Thyroid gland (tissue), 4 donors: ENCODE data around the gene HSH2D. TPM values are rescaled to one million over a fixed set of nuclear protein-coding genes. Genes with fewer than 3 reads are reported as not detected.

Experiments
- DNase-seq, 2 donors: peaks; one replicate each; pipeline ENCODE4 v3.0.0-alpha.2; 2019
- H3K27ac ChIP-seq, 3 donors: fragments of 200-600 bp; sonication (generic); 1 replicate in 2 of 3; 2 replicates in 1 of 3; pipeline ENCODE4 v1.5.1; 2016 to 2019; ENCODE audit warnings: mild to moderate bottlenecking in 1 of 3, moderate library complexity in 1 of 3
- H3K27me3 ChIP-seq: fragments of 200-600 bp; sonication (generic); one replicate; pipeline ENCODE4 v1.5.1; 2019
- H3K36me3 ChIP-seq, 2 donors: fragments of 200-600 bp; sonication (generic); one replicate each; pipeline ENCODE4 v1.5.1; 2016 to 2019
- H3K4me1 ChIP-seq, 2 donors: fragments of 200-600 bp; sonication (generic); one replicate each; pipeline ENCODE4 v1.5.1; 2017 to 2019
- H3K4me3 ChIP-seq, 3 donors: fragments of 200-600 bp; sonication (generic); replicated peaks in 1 of 3; 1 replicate in 2 of 3; 2 replicates in 1 of 3; pipeline ENCODE4 v1.5.1; 2016; ENCODE audit warnings: mild to moderate bottlenecking in 1 of 3
- H3K9me3 ChIP-seq: fragments of 200-600 bp; sonication (generic); one replicate; pipeline ENCODE4 v1.5.1; 2017
- CTCF ChIP-seq, 6 experiments: fragments of 200-600 bp in 3 of 6; fragments of 450-650 bp in 3 of 6; sonication (generic) in 3 of 6; IDR thresholded peaks; one replicate each; pipeline ENCODE4 v1.5.1; 2016 to 2019; ENCODE audit warnings: antibody characterized with exemption in 6 of 6, mild to moderate bottlenecking in 2 of 6, inconsistent platforms in 1 of 6, moderate library complexity in 1 of 6
- POLR2A ChIP-seq, 2 donors: fragments of 450-650 bp; IDR thresholded peaks; one replicate each; pipeline ENCODE4 v1.6.1; 2017; ENCODE audit warnings: antibody characterized with exemption in 2 of 2, mild to moderate bottlenecking in 2 of 2, moderate library complexity in 1 of 2
- WGBS, 2 donors: methylation state at CpG; one replicate each; pipeline ENCODE4 v1.1.5; 2017; 5-methylcytosine and 5-hydroxymethylcytosine counted together
- intact Hi-C: fragments of 100-400 bp; cut with DNase I; formaldehyde crosslinking; loops from one replicate; pipeline ENCODE4 v1.15.1; 2023
- total RNA-seq, 4 donors: library from RNA; depleted of rRNA; stranded (reverse); fragments of >200 nt; gene quantifications; one replicate each; pipeline ENCODE4 v1.2.3, GENCODE V29; 2016

Gene HSH2D
- total RNA-seq, 4 donors from 2014 or later = 0.94 to 4.6 (median 2.5) TPM

- Histone ChIP-seq H3K9me3 (no peaks in the 10 kb centered on the region), H3K4me3 (no peak overlapping the region), H3K27me3 (no peaks in the 10 kb centered on the region), H3K27ac (no peak overlapping the region), H3K36me3 (peaks cover 19 to 20% of the 10 kb centered on the region in 2 donors), H3K4me1 (no peaks in the 10 kb centered on the region)
- TF ChIP-seq CTCF (IDR thresholded peaks at IDR 0.05) = no peak
- TF ChIP-seq POLR2A (IDR thresholded peaks at IDR 0.05) = no peak
- intact Hi-C loops = no loop called here
- 54 to 58% methylated on average over 16 of the region's 16 CpGs for WGBS, 2 donors
- no peak for DNase-seq
Measured at GRCh38 chr19:16136185-16136999, 7.1 kb upstream of the HSH2D start.

GRCh38 chr19:16139752-16140151 is 3.7 kb upstream of the HSH2D start:
- Histone ChIP-seq H3K36me3 (no peaks in the 10 kb centered on the region), H3K27ac (no peak overlapping the region), H3K4me3 (no peak overlapping the region), H3K4me1 (peaks cover 4 to 5% of the 10 kb centered on the region in 2 donors), H3K27me3 (no peaks in the 10 kb centered on the region), H3K9me3 (no peaks in the 10 kb centered on the region)
- no peak for DNase-seq
- intact Hi-C loops = no loop called here
- WGBS, 2 donors = 62 to 77% methylated on average over 10 to 13 of the region's 13 CpGs
- no peak for TF ChIP-seq POLR2A (IDR thresholded peaks at IDR 0.05)

GRCh38 chr19:16141043-16141442 is 2.4 kb upstream of the HSH2D start:
- 59 to 70% methylated on average over 4 of the region's 4 CpGs for WGBS, 2 donors

GRCh38 chr19:16142032-16142580 is 1.4 kb upstream of the HSH2D start:
- peaks cover 4 to 5% of the 10 kb centered on the region in 2 donors for H3K4me1 ChIP-seq
- H3K9me3 ChIP-seq = no peaks in the 10 kb centered on the region
- H3K36me3 ChIP-seq = no peaks in the 10 kb centered on the region
- TF ChIP-seq CTCF (IDR thresholded peaks at IDR 0.05) (no peak), POLR2A (IDR thresholded peaks at IDR 0.05) (no peak)
- no peak overlapping the region for H3K4me3 ChIP-seq
- intact Hi-C loops = no loop called here
- H3K27me3 ChIP-seq = no peaks in the 10 kb centered on the region
- no peak overlapping the region for H3K27ac ChIP-seq
- no peak for DNase-seq
- WGBS, 2 donors = 80 to 83% methylated on average over 9 of the region's 9 CpGs

More at GRCh38 chr19:16141043-16141442, 2.4 kb upstream of the HSH2D start:
- H3K4me1 ChIP-seq = peaks cover 4 to 5% of the 10 kb centered on the region in 2 donors
- no peaks in the 10 kb centered on the region for H3K36me3 ChIP-seq
- no peaks in the 10 kb centered on the region for H3K27me3 ChIP-seq
- no peaks in the 10 kb centered on the region for H3K9me3 ChIP-seq
- no peak overlapping the region for H3K4me3 ChIP-seq
- no peak for TF ChIP-seq POLR2A (IDR thresholded peaks at IDR 0.05)
- TF ChIP-seq CTCF (IDR thresholded peaks at IDR 0.05) = no peak
- no peak for DNase-seq
- intact Hi-C loops = no loop called here
- H3K27ac ChIP-seq = no peak overlapping the region

GRCh38 chr19:16144216-16144581 is 714 bp downstream of the HSH2D start:
- DNase-seq = no peak
- Histone ChIP-seq H3K27me3 (no peaks in the 10 kb centered on the region), H3K9me3 (no peaks in the 10 kb centered on the region), H3K36me3 (no peaks in the 10 kb centered on the region), H3K27ac (peak overlapping the region in 1 of 3 donors; percentile 56), H3K4me3 (no peak overlapping the region), H3K4me1 (peaks cover 4 to 5% of the 10 kb centered on the region in 2 donors)
- 77 to 85% methylated on average over 1 of the region's 1 CpG for WGBS, 2 donors
- intact Hi-C loops = no loop called here
- TF ChIP-seq CTCF (IDR thresholded peaks at IDR 0.05) = no peak
- TF ChIP-seq POLR2A (IDR thresholded peaks at IDR 0.05) = no peak
